Fibroblast of the aortic adventitia (primary cell): ENCODE data around the gene RAD51B. TPM values are rescaled to one million over a fixed set of nuclear protein-coding genes. Genes with fewer than 3 reads are reported as not detected.
A peak's percentile ranks its signal among the peaks of the same experiment; 100 is the strongest.

Experiments used
- DNase-seq: peaks from one replicate; pipeline ENCODE4 v3.0.0-alpha.2; 2010; ENCODE audit warnings: low read depth
- H3K4me3 ChIP-seq: 2 replicates; pipeline ENCODE4 v1.5.1; 2011; ENCODE audit warnings: low read depth, mild to moderate bottlenecking, control low read depth, low read length, moderate library complexity
- CTCF ChIP-seq: IDR thresholded peaks from 2 replicates; pipeline ENCODE4 v1.5.1; 2011; ENCODE audit warnings: mild to moderate bottlenecking, low read length, control low read depth, inconsistent platforms; ENCODE audit not compliant: insufficient read depth
- total RNA-seq: library from RNA; depleted of rRNA; stranded (reverse); fragments of >200 nt; gene quantifications from 2 replicates; pipeline ENCODE4 v1.2.3, GENCODE V29; 2012; ENCODE audit warnings: low replicate concordance

Gene RAD51B
- total RNA-seq, 1 donor, result 28.7 TPM

DNA sequence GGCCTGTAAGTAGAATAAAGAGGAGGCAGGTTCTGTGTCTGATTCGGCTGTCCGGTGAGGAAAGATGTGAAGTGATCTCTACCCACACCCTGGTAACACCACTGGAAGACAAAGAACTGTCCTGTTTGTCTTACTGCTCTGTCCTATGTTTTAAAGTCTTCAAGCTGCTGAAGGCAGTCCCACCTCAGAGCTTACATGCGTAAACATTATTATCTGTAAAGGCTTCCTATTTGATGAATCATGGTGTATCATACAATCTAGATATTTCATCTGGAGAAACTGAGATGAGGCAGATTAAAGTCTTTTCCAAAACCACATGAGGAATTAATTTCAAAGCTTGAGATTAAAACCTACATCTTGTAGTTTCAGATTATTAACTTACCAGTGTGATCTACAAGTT is 545.6 kb downstream of the RAD51B start:
- H3K4me3 ChIP-seq, result no peak overlapping the region
- peak; percentile 85 for DNase-seq
- no peak for TF ChIP-seq CTCF

GRCh38 chr14:68366656-68367055 is 547.1 kb downstream of the RAD51B start:
- no peak for DNase-seq
- no peak for TF ChIP-seq CTCF
- no peak overlapping the region for H3K4me3 ChIP-seq

- no peak overlapping the region for H3K4me3 ChIP-seq
- TF ChIP-seq CTCF, result no peak
- DNase-seq, result no peak
Observed at GRCh38 chr14:68367536-68367935, 548.0 kb downstream of the RAD51B start.

GRCh38 chr14:68368850-68369249 is 549.3 kb downstream of the RAD51B start:
- no peak for TF ChIP-seq CTCF
- H3K4me3 ChIP-seq, result no peak overlapping the region
- DNase-seq, result no peak

DNA sequence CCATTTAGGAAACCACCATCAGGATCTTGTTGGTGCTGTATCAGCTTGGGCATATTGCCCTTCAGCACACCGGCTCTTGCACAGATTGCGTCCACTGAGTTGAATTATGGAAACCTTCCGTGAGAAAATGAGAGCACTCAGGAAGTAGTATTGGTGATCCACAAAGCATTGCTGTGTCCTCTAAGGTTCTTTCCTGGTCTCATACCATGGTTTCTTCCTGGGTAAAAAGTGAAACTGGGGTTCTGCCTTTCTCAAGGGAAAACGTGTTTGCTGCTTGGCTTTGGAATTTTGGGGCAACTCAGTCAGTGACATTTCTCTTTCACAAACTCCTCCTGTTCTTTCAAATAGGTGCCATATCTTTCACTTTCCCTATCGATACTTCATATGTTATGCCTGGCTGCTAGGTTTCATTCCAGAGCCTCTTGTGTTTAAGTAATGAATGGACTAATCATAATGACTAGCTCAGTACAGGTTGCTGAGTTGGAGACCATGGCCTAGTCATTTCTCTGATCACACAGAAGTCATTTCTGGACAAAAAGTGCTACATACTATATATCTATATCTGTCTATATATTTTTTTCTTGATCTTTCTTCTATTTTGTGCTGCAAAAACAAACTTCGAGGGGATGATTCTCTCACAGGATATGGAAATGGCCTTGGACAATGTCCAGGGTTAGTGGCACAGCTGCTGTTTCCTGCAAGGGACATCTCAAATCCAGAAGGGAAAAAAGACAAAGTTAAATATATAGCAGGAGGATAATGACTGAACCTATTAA is 549.9 kb downstream of the RAD51B start:
- no peak overlapping the region for H3K4me3 ChIP-seq
- no peak for DNase-seq
- no peak for TF ChIP-seq CTCF

DNA sequence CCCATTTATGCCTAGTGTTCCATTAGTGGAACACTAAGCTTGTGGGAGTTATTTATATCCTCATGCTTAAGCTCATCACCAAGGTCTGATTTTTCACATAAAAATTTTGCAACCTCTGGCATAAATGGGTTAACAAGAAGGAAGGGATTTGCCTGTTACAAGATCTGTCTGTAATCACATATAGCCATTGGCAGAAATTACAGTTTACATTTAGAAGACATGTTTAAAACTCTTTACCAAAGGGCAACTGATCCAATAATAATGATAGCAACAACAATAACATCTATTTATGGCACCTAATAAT is 550.4 kb downstream of the RAD51B start:
- TF ChIP-seq CTCF, result no peak
- no peak for DNase-seq
- H3K4me3 ChIP-seq, result no peak overlapping the region

GRCh38 chr14:68372368-68372767 is 552.8 kb downstream of the RAD51B start:
- H3K4me3 ChIP-seq, result no peak overlapping the region
- TF ChIP-seq CTCF, result no peak
- DNase-seq, result no peak
